Neural crest cell (in vitro differentiated cells): ENCODE results near the gene OPALIN. TPM values are rescaled to one million over a fixed set of nuclear protein-coding genes. Genes with fewer than 3 reads are reported as not detected.
A peak's percentile ranks its signal among the peaks of the same experiment; 100 is the strongest.

Source experiments
- DNase-seq: peaks from one replicate; pipeline ENCODE4 v3.0.0; 2021; ENCODE audit warnings: low read depth, mixed read lengths, low spot score
- H3K27ac Mint-ChIP-seq: one replicate; pipeline ENCODE4 v1.8.0; 2021; ENCODE audit warnings: mild to moderate bottlenecking, mixed read lengths; ENCODE audit not compliant: unreplicated experiment
- H3K27me3 Mint-ChIP-seq: 2 replicates; pipeline ENCODE4 v1.8.0; 2021; ENCODE audit warnings: low read depth, mild to moderate bottlenecking, mixed read lengths
- H3K36me3 Mint-ChIP-seq: 2 replicates; pipeline ENCODE4 v1.8.0; 2021; ENCODE audit warnings: low read depth, mild to moderate bottlenecking, mixed read lengths
- H3K4me1 Mint-ChIP-seq: 2 replicates; pipeline ENCODE4 v1.8.0; 2021; ENCODE audit warnings: mixed read lengths
- H3K4me3 Mint-ChIP-seq: one replicate; pipeline ENCODE4 v1.8.0; 2021; ENCODE audit warnings: mild to moderate bottlenecking, mixed read lengths
- H3K9me3 Mint-ChIP-seq: 2 replicates; pipeline ENCODE4 v1.8.0; 2021; ENCODE audit warnings: mixed read lengths
- CTCF ChIP-seq: fragments of 200-600 bp; sonication (generic); conservative IDR thresholded peaks from 2 replicates; pipeline ENCODE4 v1.5.0; 2021; ENCODE audit warnings: antibody characterized with exemption, mild to moderate bottlenecking
- total RNA-seq: library from RNA; stranded (reverse); gene quantifications from 2 replicates; pipeline ENCODE4 v1.2.1, GENCODE V29; 2021

The OPALIN gene
- total RNA-seq, 1 donor from 2014 or later, result not detected

- DNase-seq, result no peak
- Mint-ChIP-seq H3K9me3 (peaks cover 11% of the 10 kb centered on the region), H3K4me3 (no peak overlapping the region), H3K27ac (no peak overlapping the region), H3K27me3 (peaks cover 3% of the 10 kb centered on the region), H3K4me1 (peaks cover 12% of the 10 kb centered on the region), H3K36me3 (peaks cover 6% of the 10 kb centered on the region)
- no peak for TF ChIP-seq CTCF
These were observed 14.6 kb downstream of the OPALIN start for GRCh38 chr10:96344178-96344577.

GRCh38 chr10:96342402-96342801 lies 16.4 kb downstream of the OPALIN start:
- Mint-ChIP-seq H3K27ac (no peak overlapping the region), H3K4me3 (no peak overlapping the region), H3K27me3 (peaks cover 3% of the 10 kb centered on the region), H3K4me1 (peaks cover 17% of the 10 kb centered on the region), H3K36me3 (peaks cover 6% of the 10 kb centered on the region), H3K9me3 (peaks cover 11% of the 10 kb centered on the region)
- no peak for DNase-seq
- no peak for TF ChIP-seq CTCF

GRCh38 chr10:96341219-96342182 lies 17.3 kb downstream of the OPALIN start:
- H3K9me3 Mint-ChIP-seq, result peaks cover 11% of the 10 kb centered on the region
- peaks cover 6% of the 10 kb centered on the region for H3K36me3 Mint-ChIP-seq
- peaks cover 17% of the 10 kb centered on the region for H3K4me1 Mint-ChIP-seq
- TF ChIP-seq CTCF, result no peak
- no peak overlapping the region for H3K27ac Mint-ChIP-seq
- peaks cover 3% of the 10 kb centered on the region for H3K27me3 Mint-ChIP-seq
- no peak for DNase-seq
- no peak overlapping the region for H3K4me3 Mint-ChIP-seq

DNA sequence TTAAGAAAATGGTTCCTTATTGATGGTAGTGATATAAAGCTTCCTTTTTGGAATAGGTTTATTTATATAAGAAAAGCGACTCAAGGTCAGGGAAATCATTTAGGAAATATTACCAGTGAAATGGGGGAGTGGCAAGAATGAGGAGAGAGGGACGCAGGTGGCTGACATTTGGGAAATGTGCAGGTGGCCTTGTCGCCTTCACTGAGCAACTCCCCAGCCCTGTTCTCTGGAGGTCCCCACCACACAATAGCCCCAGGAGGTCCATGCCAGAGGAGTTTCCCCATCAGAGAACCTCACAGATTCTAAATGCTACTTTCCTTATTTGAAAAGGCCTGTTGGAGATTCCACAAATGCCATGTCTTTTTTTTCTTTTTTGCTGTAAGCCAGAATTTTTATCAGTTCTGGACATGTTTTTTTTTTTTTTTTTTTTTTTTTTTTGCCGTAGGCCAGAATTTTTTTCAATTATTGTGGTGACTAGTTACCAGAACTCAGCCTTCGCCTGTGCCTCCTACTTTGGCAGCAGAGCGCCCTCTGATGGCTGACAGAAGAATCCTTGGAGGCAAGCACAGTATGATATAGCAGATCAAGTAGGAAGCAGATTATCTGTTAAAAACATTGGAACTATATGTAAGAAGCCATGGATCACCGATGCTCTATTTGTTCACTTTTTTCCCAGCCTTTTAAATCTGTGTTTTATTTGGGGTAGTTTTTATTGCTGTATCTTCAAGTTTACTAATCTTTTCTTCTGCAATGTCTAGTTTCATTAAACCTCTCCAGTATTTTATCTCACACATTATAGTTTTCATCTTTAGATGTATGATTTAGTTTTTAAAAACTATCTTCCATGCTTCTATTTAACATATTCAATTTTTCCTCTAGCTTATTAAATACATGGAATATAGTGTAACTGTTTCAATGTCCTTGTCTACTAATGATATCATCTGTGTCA lies 18.6 kb downstream of the OPALIN start:
- peak; percentile 87 for TF ChIP-seq CTCF
- H3K27me3 Mint-ChIP-seq, result no peaks in the 10 kb centered on the region
- peaks cover 3% of the 10 kb centered on the region for H3K36me3 Mint-ChIP-seq
- H3K4me1 Mint-ChIP-seq, result peaks cover 17% of the 10 kb centered on the region
- H3K4me3 Mint-ChIP-seq, result no peak overlapping the region
- peaks cover 4% of the 10 kb centered on the region for H3K9me3 Mint-ChIP-seq
- DNase-seq, result peak; percentile 62
- H3K27ac Mint-ChIP-seq, result no peak overlapping the region

GRCh38 chr10:96339383-96339782 lies 19.4 kb downstream of the OPALIN start:
- peaks cover 17% of the 10 kb centered on the region for H3K4me1 Mint-ChIP-seq

More at GRCh38 chr10:96339383-96339782, 19.4 kb downstream of the OPALIN start:
- Mint-ChIP-seq H3K9me3 (no peaks in the 10 kb centered on the region), H3K27ac (no peak overlapping the region), H3K4me3 (no peak overlapping the region), H3K27me3 (no peaks in the 10 kb centered on the region), H3K36me3 (no peaks in the 10 kb centered on the region)
- no peak for TF ChIP-seq CTCF
- DNase-seq, result no peak
